ENCODE results near the gene PTGR1.
A peak's percentile ranks its signal among the peaks of the same experiment; 100 is the strongest.
"Not testable (repeated sequence)": the region's sequence is repeated elsewhere in the genome, so short reads cannot be mapped to it uniquely, and the experiment has no call there.

PTGR1 gene

GRCh38 chr9:111599092-111599954 is at the start of gene PTGR1:
Gene PTGR1, minus strand, starts transcription at chr9:111599647. Its CDS starts 2,225 bp downstream, at chr9:111597422.
- DNase-seq (ENCODE audit: low spot score) = peak; percentile 91

GRCh38 chr9:111649016-111649415 is 49.6 kb upstream of the PTGR1 start:
- no peak for DNase-seq (ENCODE audit: low spot score)

- no peak for DNase-seq (ENCODE audit: low spot score)
Observed at GRCh38 chr9:111648066-111648465, 48.6 kb upstream of the PTGR1 start.

- no peak for DNase-seq (ENCODE audit: low spot score)
Observed at GRCh38 chr9:111646417-111646816, 47.0 kb upstream of the PTGR1 start.

- DNase-seq (ENCODE audit: low spot score) = no peak
Observed at GRCh38 chr9:111645806-111646205, 46.4 kb upstream of the PTGR1 start.

GRCh38 chr9:111644195-111644772 is 44.8 kb upstream of the PTGR1 start:
- DNase-seq (ENCODE audit: low spot score) = no peak

- no peak for DNase-seq (ENCODE audit: low spot score)
Observed at GRCh38 chr9:111637421-111637950, 38.0 kb upstream of the PTGR1 start.

- DNase-seq (ENCODE audit: low spot score) = no peak
Observed at GRCh38 chr9:111634860-111635259, 35.4 kb upstream of the PTGR1 start.

- no peak for DNase-seq (ENCODE audit: low spot score)
Observed at GRCh38 chr9:111633389-111633736, 33.9 kb upstream of the PTGR1 start.

GRCh38 chr9:111632695-111633388 is 33.4 kb upstream of the PTGR1 start:
- no peak for DNase-seq (ENCODE audit: low spot score)

GRCh38 chr9:111632060-111632459 is 32.6 kb upstream of the PTGR1 start:
- DNase-seq (ENCODE audit: low spot score) = no peak

GRCh38 chr9:111631214-111631971 is 31.9 kb upstream of the PTGR1 start, which contains the start of gene DNAJC25:
Gene DNAJC25, plus strand, starts transcription at chr9:111631334. Its CDS starts 74 bp downstream, at chr9:111631408.
- peak; percentile 100 for DNase-seq (ENCODE audit: low spot score)

GRCh38 chr9:111630964-111631213 is 31.4 kb upstream of the PTGR1 start:
- DNase-seq (ENCODE audit: low spot score) = no peak

GRCh38 chr9:111630182-111630963 is 30.9 kb upstream of the PTGR1 start:
- DNase-seq (ENCODE audit: low spot score) = no peak

- no peak for DNase-seq (ENCODE audit: low spot score)
Observed at GRCh38 chr9:111628411-111628810, 29.0 kb upstream of the PTGR1 start.

- no peak for DNase-seq (ENCODE audit: low spot score)
Observed at GRCh38 chr9:111627260-111627963, 28.0 kb upstream of the PTGR1 start.

- DNase-seq (ENCODE audit: low spot score) = peak; percentile 78
Observed at GRCh38 chr9:111622626-111623025, 23.2 kb upstream of the PTGR1 start.

GRCh38 chr9:111621895-111622480 is 22.5 kb upstream of the PTGR1 start:
- peak; percentile 60 for DNase-seq (ENCODE audit: low spot score)

- not testable (repeated sequence) for DNase-seq (ENCODE audit: low spot score)
Observed at GRCh38 chr9:111617349-111617748, 17.9 kb upstream of the PTGR1 start.

- peak; percentile 36 for DNase-seq (ENCODE audit: low spot score)
Observed at GRCh38 chr9:111615928-111616327, 16.5 kb upstream of the PTGR1 start.
